Hepatocyte (in vitro differentiated cells): ENCODE data around the gene DDX17.

Experiments
- EZH2 ChIP-seq: fragments of 200-600 bp; sonication (generic); IDR thresholded peaks from 2 replicates; pipeline ENCODE4 v1.6.1; 2016; ENCODE audit warnings: antibody characterized with exemption, mild to moderate bottlenecking, borderline replicate concordance
- TF ChIP-seq, protein P1 (sequence below): fragments of 200-600 bp; sonication (generic); IDR thresholded peaks from 2 replicates; pipeline ENCODE4 v1.5.1; 2016; ENCODE audit warnings: antibody characterized with exemption, mild to moderate bottlenecking; ENCODE audit not compliant: poor library complexity

- TF ChIP-seq, protein P1, sequence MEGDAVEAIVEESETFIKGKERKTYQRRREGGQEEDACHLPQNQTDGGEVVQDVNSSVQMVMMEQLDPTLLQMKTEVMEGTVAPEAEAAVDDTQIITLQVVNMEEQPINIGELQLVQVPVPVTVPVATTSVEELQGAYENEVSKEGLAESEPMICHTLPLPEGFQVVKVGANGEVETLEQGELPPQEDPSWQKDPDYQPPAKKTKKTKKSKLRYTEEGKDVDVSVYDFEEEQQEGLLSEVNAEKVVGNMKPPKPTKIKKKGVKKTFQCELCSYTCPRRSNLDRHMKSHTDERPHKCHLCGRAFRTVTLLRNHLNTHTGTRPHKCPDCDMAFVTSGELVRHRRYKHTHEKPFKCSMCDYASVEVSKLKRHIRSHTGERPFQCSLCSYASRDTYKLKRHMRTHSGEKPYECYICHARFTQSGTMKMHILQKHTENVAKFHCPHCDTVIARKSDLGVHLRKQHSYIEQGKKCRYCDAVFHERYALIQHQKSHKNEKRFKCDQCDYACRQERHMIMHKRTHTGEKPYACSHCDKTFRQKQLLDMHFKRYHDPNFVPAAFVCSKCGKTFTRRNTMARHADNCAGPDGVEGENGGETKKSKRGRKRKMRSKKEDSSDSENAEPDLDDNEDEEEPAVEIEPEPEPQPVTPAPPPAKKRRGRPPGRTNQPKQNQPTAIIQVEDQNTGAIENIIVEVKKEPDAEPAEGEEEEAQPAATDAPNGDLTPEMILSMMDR: no peak
- no peak for TF ChIP-seq EZH2
Measured at GRCh38 chr22:38462960-38463784, 42.9 kb downstream of the DDX17 start.
